ENCODE data around the gene GHRHR. TPM values are rescaled to one million over a fixed set of nuclear protein-coding genes. Genes with fewer than 3 reads are reported as not detected.

Gene GHRHR
- total RNA-seq, 1 donor from 2014 or later: not detected

DNA sequence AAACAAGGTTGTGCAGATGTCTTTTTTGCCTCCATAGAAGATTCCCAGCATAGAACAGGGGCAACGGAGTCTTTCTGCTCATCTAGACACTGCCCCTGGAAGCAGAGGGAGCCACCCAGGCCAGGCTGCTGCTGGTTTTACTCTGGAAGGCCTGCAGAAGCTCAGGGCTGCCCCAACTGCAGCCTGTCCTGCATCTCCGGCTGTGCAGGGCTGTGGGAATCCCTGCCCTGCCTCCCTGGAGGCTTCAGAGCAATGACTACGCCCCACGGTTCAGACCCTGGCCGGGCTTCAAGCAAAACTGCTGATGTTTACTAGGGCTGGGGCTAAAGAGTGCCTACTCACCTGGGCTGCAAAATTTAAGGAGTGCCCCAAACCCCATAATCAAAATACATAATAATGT is 43.9 kb downstream of the GHRHR start:
- no peaks in the 10 kb centered on the region for H3K27me3 ChIP-seq (ENCODE audit: low read depth)
- DNase-seq (no peak), ATAC-seq (no peak)
- no peak overlapping the region for H3K27ac ChIP-seq
- H3K36me3 ChIP-seq: no peaks in the 10 kb centered on the region
- no peaks in the 10 kb centered on the region for H3K9me3 ChIP-seq
- H3K4me3 ChIP-seq: no peak overlapping the region
- H3K4me1 ChIP-seq: no peaks in the 10 kb centered on the region
- intact Hi-C loops (cut with DNase I): no loop called here
- TF ChIP-seq CTCF (IDR thresholded peaks at IDR 0.05): no peak

- no peaks in the 10 kb centered on the region for H3K4me1 ChIP-seq
- H3K27ac ChIP-seq: no peak overlapping the region
- DNase-seq (no peak), ATAC-seq (no peak)
- H3K9me3 ChIP-seq: no peaks in the 10 kb centered on the region
- intact Hi-C loops (cut with DNase I): no loop called here
- TF ChIP-seq CTCF (IDR thresholded peaks at IDR 0.05): no peak
- H3K4me3 ChIP-seq: no peak overlapping the region
- H3K27me3 ChIP-seq (ENCODE audit: low read depth): no peaks in the 10 kb centered on the region
- H3K36me3 ChIP-seq: no peaks in the 10 kb centered on the region
Observed at GRCh38 chr7:31014826-31015225, 51.1 kb downstream of the GHRHR start.

DNA sequence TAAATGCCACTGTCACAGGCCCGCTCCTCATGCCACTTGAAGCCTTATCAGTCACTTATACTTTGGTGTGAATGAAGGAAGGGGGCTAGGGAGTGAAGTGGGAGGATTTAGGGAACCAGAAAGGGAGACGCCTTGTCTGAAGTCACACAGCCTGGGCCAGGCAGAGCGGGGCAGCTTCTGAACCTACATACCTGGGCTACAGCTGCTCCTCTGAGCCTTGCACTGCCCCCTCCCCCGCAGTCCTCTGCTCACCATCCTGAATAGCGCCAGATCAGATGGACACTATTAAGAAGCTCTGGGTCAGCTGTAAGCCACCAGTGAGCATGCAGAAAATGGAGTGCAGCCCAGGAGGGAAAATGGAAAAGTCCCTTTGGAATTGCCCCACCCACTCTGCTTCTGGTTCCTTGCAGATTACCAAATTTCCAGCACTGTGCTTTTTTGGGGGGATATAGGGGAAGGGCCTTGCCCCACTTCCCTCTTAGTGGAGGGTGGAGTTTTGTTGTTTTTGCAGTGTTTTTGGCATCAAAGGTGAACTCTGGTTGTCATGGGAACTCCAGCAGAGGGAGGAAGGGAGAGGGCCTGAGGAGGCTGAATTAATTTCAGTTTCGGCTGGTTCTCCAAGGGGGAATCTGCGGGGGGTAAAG is 53.4 kb downstream of the GHRHR start:
- Histone ChIP-seq H3K27me3 (ENCODE audit: low read depth) (no peaks in the 10 kb centered on the region), H3K4me3 (no peak overlapping the region), H3K9me3 (no peaks in the 10 kb centered on the region), H3K36me3 (no peaks in the 10 kb centered on the region), H3K4me1 (no peaks in the 10 kb centered on the region), H3K27ac (no peak overlapping the region)
- DNase-seq: no peak
- peak in 1 of 2 donors; percentile 17 for ATAC-seq
- intact Hi-C loops (cut with DNase I): no loop called here
- TF ChIP-seq CTCF (IDR thresholded peaks at IDR 0.05): no peak

- H3K27me3 ChIP-seq (ENCODE audit: low read depth): no peaks in the 10 kb centered on the region
- no peak overlapping the region for H3K27ac ChIP-seq
- intact Hi-C loops (cut with DNase I): no loop called here
- TF ChIP-seq CTCF (IDR thresholded peaks at IDR 0.05): no peak
- no peaks in the 10 kb centered on the region for H3K4me1 ChIP-seq
- H3K36me3 ChIP-seq: no peaks in the 10 kb centered on the region
- DNase-seq: no peak
- H3K4me3 ChIP-seq: no peak overlapping the region
- ATAC-seq: no peak
- no peaks in the 10 kb centered on the region for H3K9me3 ChIP-seq
Observed at GRCh38 chr7:31017721-31018120, 54.0 kb downstream of the GHRHR start.

DNA sequence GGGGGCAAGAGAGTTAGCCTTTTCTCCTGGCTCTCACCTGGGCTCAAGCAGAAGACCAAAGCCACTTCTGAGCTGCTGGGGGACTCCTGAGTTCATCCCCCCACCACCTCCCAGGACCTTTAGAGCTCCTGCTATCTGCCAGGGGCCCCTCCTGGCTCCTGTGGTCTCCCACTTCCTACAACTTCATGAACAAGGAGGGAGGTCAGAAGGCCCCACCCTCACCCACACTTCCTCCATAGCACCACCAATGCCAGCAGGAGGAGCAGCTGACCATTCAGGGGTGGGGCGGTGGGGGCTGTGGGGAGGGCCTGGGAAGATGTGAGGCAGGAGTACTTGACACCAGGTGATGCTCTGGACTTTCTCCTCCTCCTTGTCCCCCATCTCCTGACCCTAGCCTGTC is 55.8 kb downstream of the GHRHR start:
- intact Hi-C loops (cut with DNase I): no loop called here
- H3K27me3 ChIP-seq (ENCODE audit: low read depth): no peaks in the 10 kb centered on the region
- ATAC-seq: no peak
- H3K4me1 ChIP-seq: no peaks in the 10 kb centered on the region
- H3K27ac ChIP-seq: no peak overlapping the region
- no peak for TF ChIP-seq CTCF (IDR thresholded peaks at IDR 0.05)
- H3K9me3 ChIP-seq: no peaks in the 10 kb centered on the region
- DNase-seq: no peak
- H3K36me3 ChIP-seq: no peaks in the 10 kb centered on the region
- no peak overlapping the region for H3K4me3 ChIP-seq
